GM12878 (cell line): ENCODE measurements around the gene H6PD. TPM values are rescaled to one million over a fixed set of nuclear protein-coding genes. Genes with fewer than 3 reads are reported as not detected.

Experiments used
- ATAC-seq: fragments of 200-7000 bp; cut with Tn5 transposase; 3 replicates; pipeline ENCODE4 v1.9.1; 2020; ENCODE audit warnings: mild to moderate bottlenecking, moderate library complexity
- BruUV-seq: library from RNA; stranded (reverse); fragments of 400-500 nt; replicated peaks from 2 replicates; lab custom pipeline; 2021; lab: Mats Ljungman, UMichigan
- CTCF ChIA-PET: fragments of 300-600 bp; sonication (Branson Sonifier 250); formaldehyde crosslinking; extraction: SDS; loops from one replicate; lab custom pipeline; 2021; ENCODE audit warnings: inconsistent platforms; lab: Yijun Ruan, JAX
- POLR2A ChIA-PET: fragments of 350-600 bp; formaldehyde crosslinking; extraction: SDS; loops from one replicate; lab custom pipeline; 2021; ENCODE audit warnings: inconsistent platforms; lab: Charles Lee
- RAD21 ChIA-PET: fragments of 300-600 bp; sonication (Branson Sonifier 250); formaldehyde crosslinking; loops from one replicate; lab custom pipeline; 2023; ENCODE audit warnings: antibody characterized with exemption; ENCODE audit not compliant: unreplicated experiment; lab: Charles Lee
- SMC1A ChIA-PET: fragments of 300-600 bp; sonication (Branson Sonifier 250); formaldehyde crosslinking; loops from one replicate; lab custom pipeline; 2023; ENCODE audit not compliant: unreplicated experiment, uncharacterized antibody; lab: Charles Lee
- DNase-seq: peaks from one replicate; pipeline ENCODE4 v3.0.0-alpha.2; 2011; ENCODE audit warnings: low read depth, low spot score
- FAIRE-seq: peaks from 3 replicates; lab custom pipeline; 2011; peaks lifted over from hg19 to GRCh38; lab: Jason Lieb, UNC
- H2AFZ ChIP-seq: 2 replicates; pipeline ENCODE4 v1.6.0; 2011; ENCODE audit warnings: low read depth, low read length, control low read depth; ENCODE audit not compliant: control insufficient read depth
- H3K27ac ChIP-seq: 2 replicates; pipeline ENCODE4 v1.5.1; 2011; ENCODE audit warnings: control low read depth; ENCODE audit not compliant: control insufficient read depth, insufficient read depth
- H3K27me3 ChIP-seq, 2 experiments: replicated peaks in 1 of 2; 2 replicates each; pipeline versions ENCODE4 v1.6.0 to v1.6.1; 2011; ENCODE audit warnings: low read length in 1 of 2; ENCODE audit not compliant: control insufficient read depth in 2 of 2, insufficient read depth in 2 of 2
- H3K36me3 ChIP-seq, 2 experiments: 2 replicates each; pipeline ENCODE4 v1.5.1; 2011; ENCODE audit warnings: low read length in 1 of 2; ENCODE audit not compliant: control insufficient read depth in 2 of 2, insufficient read depth in 2 of 2
- H3K4me1 ChIP-seq: 2 replicates; pipeline ENCODE4 v1.6.1; 2011; ENCODE audit warnings: mild to moderate bottlenecking, low read length, moderate library complexity, mixed read lengths; ENCODE audit not compliant: control insufficient read depth, insufficient read depth
- H3K4me2 ChIP-seq: 2 replicates; pipeline ENCODE4 v1.6.0; 2011; ENCODE audit warnings: control low read depth; ENCODE audit not compliant: control insufficient read depth, insufficient read depth
- H3K4me3 ChIP-seq: fragments of 200-600 bp; sonication (generic); 2 replicates; pipeline ENCODE4 v1.5.1; 2016
- H3K79me2 ChIP-seq: 2 replicates; pipeline ENCODE4 v1.6.0; 2011; ENCODE audit warnings: low read length; ENCODE audit not compliant: control insufficient read depth, insufficient read depth
- H3K9ac ChIP-seq: 2 replicates; pipeline ENCODE4 v1.8.0; 2011; ENCODE audit warnings: low read length, control low read depth, mixed read lengths; ENCODE audit not compliant: control insufficient read depth, insufficient read depth
- H3K9me3 ChIP-seq: replicated peaks from 3 replicates; pipeline ENCODE4 v1.5.1; 2011; ENCODE audit warnings: mild to moderate bottlenecking, low read length; ENCODE audit not compliant: control insufficient read depth, insufficient read depth
- H4K20me1 ChIP-seq: 2 replicates; pipeline ENCODE4 v1.6.0; 2011; ENCODE audit not compliant: control insufficient read depth, insufficient read depth
- CEBPB ChIP-seq, 2 experiments: fragments of 150-350 bp in 1 of 2; IDR thresholded peaks; 2 replicates each; pipeline ENCODE4 v1.6.1; 2012 to 2014; ENCODE audit warnings: low read depth in 2 of 2, low read length in 2 of 2, borderline replicate concordance in 1 of 2, inconsistent platforms in 1 of 2
- MEF2A ChIP-seq: IDR thresholded peaks from 2 replicates; pipeline ENCODE4 v1.6.1; 2011; ENCODE audit warnings: low read depth, mild to moderate bottlenecking, low read length, moderate library complexity; ENCODE audit not compliant: insufficient read depth
- NR2F1 ChIP-seq: fragments of 450-650 bp; conservative IDR thresholded peaks from 2 replicates; pipeline ENCODE4 v1.6.1; 2017; ENCODE audit warnings: mild to moderate bottlenecking
- RBBP5 ChIP-seq: fragments of 200-600 bp; sonication (generic); conservative IDR thresholded peaks from 2 replicates; pipeline ENCODE4 v1.6.1; 2016
- SMARCA5 ChIP-seq: fragments of 450-650 bp; IDR thresholded peaks from 2 replicates; pipeline ENCODE4 v1.6.1; 2017; ENCODE audit warnings: mild to moderate bottlenecking
- WGBS: methylation state at CpG from one replicate; pipeline ENCODE4 v1.1.6; 2016; ENCODE audit warnings: low lambda C conversion rate; ENCODE audit not compliant: insufficient replicate concordance, insufficient coverage; ENCODE audit errors: missing lambda C conversion rate; 5-methylcytosine and 5-hydroxymethylcytosine counted together
- in situ Hi-C: fragments of 300-500 bp; cut with MboI; formaldehyde crosslinking; loops from 9 replicates; pipeline ENCODE4 v1.14.3; 2018; ENCODE audit warnings: mixed read lengths
- intact Hi-C: fragments of 100-400 bp; cut with micrococcal nuclease; formaldehyde crosslinking; loops from one replicate; pipeline ENCODE4 v1.14.2; 2022; ENCODE audit not compliant: unreplicated experiment
- polyA plus RNA-seq, 11 experiments: library from polyadenylated mRNA; depleted of rRNA in 4 of 11; unstranded in 6 of 11; stranded (reverse) in 5 of 11; fragments of >200 nt; fragmentation: Nextera tagmentation in 4 of 11; fragmentation: Illumina TruSeq in 1 of 11; extraction: Ambion mirVana in 4 of 11; extraction: Trizol in 1 of 11; gene quantifications; 1 replicate in 1 of 11; 2 replicates in 10 of 11; pipeline versions ENCODE4 v1.2.1 to v1.2.3, GENCODE V29; 2011 to 2016; ENCODE audit warnings: inconsistent platforms in 2 of 11, missing spikeins in 2 of 11, low read depth in 1 of 11
- total RNA-seq, 4 experiments: library from RNA; depleted of rRNA in 3 of 4; stranded (reverse); fragments of >200 nt in 3 of 4; fragmentation: Illumina TruSeq in 1 of 4; extraction: Trizol in 1 of 4; gene quantifications; 2 replicates each; pipeline versions ENCODE4 v1.2.1 to v1.2.3, GENCODE V29; 2013 to 2021
- TF ChIP-seq, protein P1 (sequence below): fragments of 450-650 bp; IDR thresholded peaks from 2 replicates; pipeline ENCODE4 v1.6.1; 2016; ENCODE audit warnings: mild to moderate bottlenecking

H6PD gene
- total and polyA plus RNA-seq, 10 of the 15 experiments (the other 5 are each of a cell fraction or from before 2014, with no cell fraction given), result 1.2 to 20.7 (median 7.7) TPM

GRCh38 chr1:9278116-9278515 is 43.5 kb downstream of the H6PD start:
- POLR2A ChIA-PET, result no interaction called here
- in situ Hi-C loops (no loop called here), intact Hi-C loops (no loop called here)
- no peaks in the 10 kb centered on the region for H3K36me3 ChIP-seq
- H3K9ac ChIP-seq, result no peak overlapping the region
- no peak overlapping the region for H3K4me2 ChIP-seq
- no peak overlapping the region for H3K27ac ChIP-seq
- FAIRE-seq (no peak), ATAC-seq (no peak), DNase-seq (no peak)
- H3K4me1 ChIP-seq, result peaks cover 14% of the 10 kb centered on the region
- H3K4me3 ChIP-seq, result no peak overlapping the region
- H4K20me1 ChIP-seq, result no peaks in the 10 kb centered on the region
- no TSS peak for BruUV-seq
- TF ChIP-seq, protein P1, sequence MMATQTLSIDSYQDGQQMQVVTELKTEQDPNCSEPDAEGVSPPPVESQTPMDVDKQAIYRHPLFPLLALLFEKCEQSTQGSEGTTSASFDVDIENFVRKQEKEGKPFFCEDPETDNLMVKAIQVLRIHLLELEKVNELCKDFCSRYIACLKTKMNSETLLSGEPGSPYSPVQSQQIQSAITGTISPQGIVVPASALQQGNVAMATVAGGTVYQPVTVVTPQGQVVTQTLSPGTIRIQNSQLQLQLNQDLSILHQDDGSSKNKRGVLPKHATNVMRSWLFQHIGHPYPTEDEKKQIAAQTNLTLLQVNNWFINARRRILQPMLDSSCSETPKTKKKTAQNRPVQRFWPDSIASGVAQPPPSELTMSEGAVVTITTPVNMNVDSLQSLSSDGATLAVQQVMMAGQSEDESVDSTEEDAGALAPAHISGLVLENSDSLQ, result no peak
- TF ChIP-seq SMARCA5 (no peak), MEF2A (no peak), NR2F1 (no peak), RBBP5 (no peak), CEBPB (IDR thresholded peaks at IDR 0.05; ENCODE audit: borderline replicate concordance in 1 of 2, low read depth in 2 of 2, low read length in 2 of 2) (no peak)
- no peaks in the 10 kb centered on the region for H3K9me3 ChIP-seq
- no peaks in the 10 kb centered on the region for H3K79me2 ChIP-seq
- H3K27me3 ChIP-seq, result no peaks in the 10 kb centered on the region
- H2AFZ ChIP-seq, result no peak overlapping the region
- RAD21 ChIA-PET, result interaction anchor here (1.3 to 2.1 kb wide), 2 partner anchors 11 to 12 kb away, joined by 5 to 8 read pairs; no protein-coding TSS in a partner anchor
- SMC1A ChIA-PET, result interaction anchor here (0.6 to 1.4 kb wide), 3 partner anchors 11 to 213 kb away, joined by 3 to 4 read pairs (median 3); no protein-coding TSS in a partner anchor
- WGBS, result 51% methylated on average over 5 of the region's 5 CpGs
- CTCF ChIA-PET, result interaction anchor here (1.8 to 3.8 kb wide), 2 partner anchors 12 to 177 kb away, joined by 7 to 16 read pairs; no protein-coding TSS in a partner anchor
